GM12891 (cell line): ENCODE data around the gene RNF150.

ENCODE experiments used
- PAX5 ChIP-seq: IDR thresholded peaks from 2 replicates; pipeline ENCODE4 v1.6.1; 2011; ENCODE audit warnings: low read length, moderate library complexity, mild to moderate bottlenecking; ENCODE audit not compliant: insufficient read depth, severe bottlenecking
- POLR2A ChIP-seq: IDR thresholded peaks from 2 replicates; pipeline ENCODE4 v1.6.1; 2011; ENCODE audit warnings: low read depth, low read length, control low read depth
- POLR2AphosphoS5 ChIP-seq: IDR thresholded peaks from 2 replicates; pipeline ENCODE4 v1.6.1; 2011; ENCODE audit warnings: low read depth, low read length, control low read depth
- POU2F2 ChIP-seq: IDR thresholded peaks from 2 replicates; pipeline ENCODE4 v1.6.1; 2011; ENCODE audit warnings: low read depth, mild to moderate bottlenecking, control low read depth, low read length, moderate library complexity

GRCh38 chr4:141127884-141128283 lies 5.4 kb downstream of the RNF150 start:
- no peak for TF ChIP-seq POLR2A
- TF ChIP-seq PAX5, result no peak
- TF ChIP-seq POLR2AphosphoS5, result no peak
- no peak for TF ChIP-seq POU2F2
